ENCODE results near the gene IL3RA.

- TF ChIP-seq TAF1 (IDR thresholded peaks at IDR 0.05; ENCODE audit: low read depth, low read length) (no peak), SP1 (IDR thresholded peaks at IDR 0.05; ENCODE audit: low read depth, low read length) (no peak), RAD21 (IDR thresholded peaks at IDR 0.05 in 1 of 2, conservative IDR thresholded peaks at IDR 0.05 in 1 of 2; ENCODE audit: low read depth in 2 of 2, low read length in 2 of 2) (no peak), CHD1 (IDR thresholded peaks at IDR 0.05; ENCODE audit: low read depth, low read length) (no peak), CEBPB (IDR thresholded peaks at IDR 0.05; ENCODE audit: low read depth, low read length) (no peak), KDM1A (IDR thresholded peaks at IDR 0.05; ENCODE audit: borderline replicate concordance, low read length) (peak; percentile 97; the same call in 1 of the 2 replicates)
Observed at GRCh38 chrX:1307626-1308340, 28.8 kb upstream of the IL3RA start.

Measured in H1 (cell line).